HG03439 (cell line): ENCODE data around the gene GLIS2.

Experiments used
- ATAC-seq: cut with Tn5 transposase; IDR thresholded peaks from one replicate; pipeline ENCODE4 v1.9.1; 2021; ENCODE audit warnings: mild to moderate bottlenecking, moderate library complexity; ENCODE audit not compliant: unreplicated experiment

The GLIS2 gene

DNA sequence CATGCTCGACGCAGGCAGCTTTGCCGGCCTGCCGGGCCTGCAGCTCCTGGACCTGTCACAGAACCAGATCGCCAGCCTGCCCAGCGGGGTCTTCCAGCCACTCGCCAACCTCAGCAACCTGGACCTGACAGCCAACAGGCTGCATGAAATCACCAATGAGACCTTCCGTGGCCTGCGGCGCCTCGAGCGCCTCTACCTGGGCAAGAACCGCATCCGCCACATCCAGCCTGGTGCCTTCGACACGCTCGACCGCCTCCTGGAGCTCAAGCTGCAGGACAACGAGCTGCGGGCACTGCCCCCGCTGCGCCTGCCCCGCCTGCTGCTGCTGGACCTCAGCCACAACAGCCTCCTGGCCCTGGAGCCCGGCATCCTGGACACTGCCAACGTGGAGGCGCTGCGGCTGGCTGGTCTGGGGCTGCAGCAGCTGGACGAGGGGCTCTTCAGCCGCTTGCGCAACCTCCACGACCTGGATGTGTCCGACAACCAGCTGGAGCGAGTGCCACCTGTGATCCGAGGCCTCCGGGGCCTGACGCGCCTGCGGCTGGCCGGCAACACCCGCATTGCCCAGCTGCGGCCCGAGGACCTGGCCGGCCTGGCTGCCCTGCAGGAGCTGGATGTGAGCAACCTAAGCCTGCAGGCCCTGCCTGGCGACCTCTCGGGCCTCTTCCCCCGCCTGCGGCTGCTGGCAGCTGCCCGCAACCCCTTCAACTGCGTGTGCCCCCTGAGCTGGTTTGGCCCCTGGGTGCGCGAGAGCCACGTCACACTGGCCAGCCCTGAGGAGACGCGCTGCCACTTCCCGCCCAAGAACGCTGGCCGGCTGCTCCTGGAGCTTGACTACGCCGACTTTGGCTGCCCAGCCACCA lies 65.4 kb downstream of the GLIS2 start:
- ATAC-seq, result no peak

- ATAC-seq, result no peak
Observed at GRCh38 chr16:4381935-4382794, 66.3 kb downstream of the GLIS2 start.

GRCh38 chr16:4382795-4383357 lies 67.0 kb downstream of the GLIS2 start:
- ATAC-seq, result no peak

- no peak for ATAC-seq
Observed at GRCh38 chr16:4383591-4384444, 68.0 kb downstream of the GLIS2 start.

- no peak for ATAC-seq
Observed at GRCh38 chr16:4384509-4384942, 68.7 kb downstream of the GLIS2 start.

- no peak for ATAC-seq
Observed at GRCh38 chr16:4385066-4385788, 69.4 kb downstream of the GLIS2 start.

DNA sequence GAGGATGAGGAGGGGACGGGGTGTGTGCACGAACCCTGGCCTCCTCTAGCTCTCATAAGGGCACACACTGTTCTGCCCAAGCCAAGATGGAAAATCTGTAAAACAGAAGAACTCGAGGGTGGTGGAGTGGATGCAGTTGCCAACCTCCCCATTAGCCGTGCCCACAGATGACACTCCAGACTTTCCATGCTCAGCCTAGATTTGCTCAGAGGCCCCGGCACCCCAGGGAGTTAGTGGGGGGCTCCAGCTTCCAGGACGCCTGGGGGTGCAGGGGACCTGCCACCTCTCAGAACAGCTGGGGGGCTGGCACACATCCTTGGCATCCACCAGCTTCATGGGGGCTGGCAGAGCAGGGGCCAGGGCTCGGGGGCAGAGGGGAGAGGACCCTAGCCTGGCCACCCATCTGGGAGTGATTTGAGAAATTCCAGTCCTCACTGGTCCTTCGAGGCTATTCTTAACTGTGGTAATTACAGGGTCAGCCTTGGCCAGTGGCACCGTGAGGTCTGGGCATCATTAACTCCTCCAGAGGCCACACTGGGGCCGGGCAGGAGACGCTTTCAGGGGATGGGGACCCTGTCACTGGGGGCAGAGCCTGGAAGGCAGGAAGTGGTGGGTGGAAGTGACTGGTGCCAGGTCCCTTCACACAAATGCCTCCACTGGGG lies 70.1 kb downstream of the GLIS2 start:
- ATAC-seq, result no peak

- ATAC-seq, result no peak
Observed at GRCh38 chr16:4386451-4386805, 70.6 kb downstream of the GLIS2 start.

DNA sequence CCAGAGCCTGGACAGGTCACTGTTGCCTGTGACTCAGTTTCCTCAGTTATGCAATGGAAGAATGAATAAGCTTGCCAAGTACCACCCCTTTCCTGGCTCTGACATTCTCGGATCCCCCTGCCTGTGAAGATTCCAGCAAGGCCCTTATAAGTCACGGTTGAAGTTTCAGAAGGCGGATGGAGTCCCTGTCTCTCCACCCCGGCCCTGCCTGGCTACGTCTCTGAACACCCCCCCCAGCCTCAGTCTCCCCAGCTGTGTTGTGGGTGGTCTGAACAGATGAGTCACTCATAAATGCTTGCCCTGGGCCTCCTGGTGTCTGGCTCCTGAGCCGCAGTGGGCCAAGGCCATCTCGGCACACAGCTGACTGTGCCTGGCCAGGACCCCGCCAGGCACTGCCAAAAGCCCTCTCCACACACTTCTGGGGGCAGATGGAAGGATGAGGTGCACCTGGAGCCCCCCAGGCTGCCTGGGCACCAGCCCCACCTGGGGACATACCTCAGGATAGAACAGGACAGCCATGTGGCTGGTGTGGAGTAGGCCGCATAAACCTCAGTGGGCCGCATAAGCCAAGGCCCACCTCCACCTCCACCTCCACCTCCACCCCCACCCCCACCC lies 71.2 kb downstream of the GLIS2 start:
- no peak for ATAC-seq

- no peak for ATAC-seq
Observed at GRCh38 chr16:4387781-4388180, 71.9 kb downstream of the GLIS2 start.

- no peak for ATAC-seq
Observed at GRCh38 chr16:4388271-4389021, 72.6 kb downstream of the GLIS2 start.
